Measurements from ENCODE around the gene STX3.

DNA sequence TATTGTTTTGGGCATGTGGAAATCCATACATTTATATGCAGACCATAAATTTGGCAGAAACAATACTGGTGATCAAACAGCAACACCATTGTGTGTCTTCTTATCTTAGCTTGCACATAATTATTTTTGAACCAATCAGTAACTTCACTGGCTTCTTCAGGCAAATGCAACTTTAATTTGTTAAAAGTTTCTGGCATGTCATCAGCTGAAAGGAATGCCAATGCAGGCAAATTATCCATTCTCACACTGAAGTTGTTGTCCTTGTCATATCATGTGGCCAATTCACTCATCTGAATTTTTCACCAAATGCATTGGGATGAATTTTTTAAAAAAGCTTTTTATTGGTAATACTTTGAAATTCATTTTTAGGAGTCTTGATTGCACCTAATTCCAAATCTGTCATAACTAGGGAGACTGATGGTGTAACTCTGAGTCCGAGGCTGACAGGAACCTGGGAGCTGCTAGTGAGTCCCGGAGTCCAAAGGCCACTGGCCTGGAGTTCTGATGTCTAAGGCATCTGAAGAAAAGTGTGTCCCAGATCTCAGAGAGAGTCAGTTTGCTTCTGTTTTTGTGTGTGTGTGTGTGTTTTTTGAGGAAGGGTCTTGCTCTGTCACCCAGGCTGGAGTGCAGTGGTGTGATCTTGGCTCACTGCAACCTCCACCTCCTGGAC, 24.1 kb upstream of the STX3 start:
- TF ChIP-seq, protein P1, sequence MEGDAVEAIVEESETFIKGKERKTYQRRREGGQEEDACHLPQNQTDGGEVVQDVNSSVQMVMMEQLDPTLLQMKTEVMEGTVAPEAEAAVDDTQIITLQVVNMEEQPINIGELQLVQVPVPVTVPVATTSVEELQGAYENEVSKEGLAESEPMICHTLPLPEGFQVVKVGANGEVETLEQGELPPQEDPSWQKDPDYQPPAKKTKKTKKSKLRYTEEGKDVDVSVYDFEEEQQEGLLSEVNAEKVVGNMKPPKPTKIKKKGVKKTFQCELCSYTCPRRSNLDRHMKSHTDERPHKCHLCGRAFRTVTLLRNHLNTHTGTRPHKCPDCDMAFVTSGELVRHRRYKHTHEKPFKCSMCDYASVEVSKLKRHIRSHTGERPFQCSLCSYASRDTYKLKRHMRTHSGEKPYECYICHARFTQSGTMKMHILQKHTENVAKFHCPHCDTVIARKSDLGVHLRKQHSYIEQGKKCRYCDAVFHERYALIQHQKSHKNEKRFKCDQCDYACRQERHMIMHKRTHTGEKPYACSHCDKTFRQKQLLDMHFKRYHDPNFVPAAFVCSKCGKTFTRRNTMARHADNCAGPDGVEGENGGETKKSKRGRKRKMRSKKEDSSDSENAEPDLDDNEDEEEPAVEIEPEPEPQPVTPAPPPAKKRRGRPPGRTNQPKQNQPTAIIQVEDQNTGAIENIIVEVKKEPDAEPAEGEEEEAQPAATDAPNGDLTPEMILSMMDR (IDR thresholded peaks at IDR 0.05), result no peak
- TF ChIP-seq POLR2A (IDR thresholded peaks at IDR 0.05), result no peak
